ENCODE data around the gene SOCS3.
"Not testable (repeated sequence)": the region's sequence is repeated elsewhere in the genome, so short reads cannot be mapped to it uniquely, and the experiment has no call there.

Gene SOCS3

DNA sequence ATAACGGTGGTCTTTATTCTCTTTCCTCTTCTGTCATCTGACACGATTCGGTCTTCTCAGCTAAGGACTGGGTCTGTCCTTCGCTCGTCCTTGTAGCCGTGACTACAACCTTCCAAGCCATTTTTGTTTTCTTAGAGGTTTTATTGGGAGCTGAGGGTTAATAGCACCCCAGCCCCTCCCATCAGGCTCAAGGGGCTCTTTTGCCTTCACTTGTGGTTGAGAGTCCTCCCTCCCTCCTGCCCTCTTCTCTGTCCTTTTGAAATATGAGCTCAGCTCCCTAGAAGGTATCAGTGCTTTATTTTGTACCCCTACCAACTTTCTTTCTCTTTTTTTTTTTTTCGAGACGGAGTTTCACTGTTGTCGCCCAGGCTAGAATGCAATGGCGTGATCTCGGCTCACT, 24.7 kb downstream of the SOCS3 start:
- in situ Hi-C loops (cut with MboI; ENCODE audit: low sequenced_read_pairs) = no loop called here

DNA sequence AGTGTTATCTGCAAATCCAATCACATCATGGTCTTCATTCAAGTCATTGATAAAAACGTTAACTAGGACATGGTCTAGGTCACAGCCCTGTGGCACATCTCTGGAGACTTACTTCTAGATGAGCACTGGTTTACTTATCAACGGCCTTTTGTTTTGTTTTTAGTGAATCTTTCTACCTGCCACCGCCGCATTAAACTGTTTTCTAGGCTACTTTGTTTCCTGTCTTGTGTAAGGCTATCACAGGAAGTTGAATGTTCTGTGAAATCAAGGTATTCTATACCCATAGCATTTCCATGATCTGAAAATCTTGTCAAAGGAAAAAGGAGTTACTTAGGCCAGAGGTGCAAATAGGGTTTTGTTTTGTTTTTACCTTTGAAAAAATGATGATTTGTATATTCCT, 26.9 kb downstream of the SOCS3 start:
- in situ Hi-C loops (cut with MboI; ENCODE audit: low sequenced_read_pairs) = no loop called here

DNA sequence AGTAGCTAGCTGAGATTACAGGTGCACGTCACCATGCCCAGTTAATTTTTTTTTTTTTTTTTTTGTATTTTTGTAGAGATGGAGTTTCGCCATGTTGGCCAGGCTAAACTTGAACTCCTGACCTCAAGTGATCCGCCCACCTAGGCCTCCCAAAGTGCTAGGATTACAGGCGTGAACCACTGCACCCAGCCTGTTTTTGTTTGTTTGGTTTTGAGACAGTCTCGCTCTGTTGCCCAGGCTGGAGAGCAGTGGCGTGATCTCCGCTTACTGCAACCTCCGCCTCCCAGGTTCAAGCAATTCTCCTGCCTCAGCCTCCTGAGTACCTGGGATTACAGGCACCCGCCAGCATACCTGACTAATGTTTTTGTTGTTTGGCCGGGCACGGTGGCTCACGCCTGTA, 28.5 kb downstream of the SOCS3 start:
- in situ Hi-C loops (cut with MboI; ENCODE audit: low sequenced_read_pairs) = not testable (repeated sequence)

DNA sequence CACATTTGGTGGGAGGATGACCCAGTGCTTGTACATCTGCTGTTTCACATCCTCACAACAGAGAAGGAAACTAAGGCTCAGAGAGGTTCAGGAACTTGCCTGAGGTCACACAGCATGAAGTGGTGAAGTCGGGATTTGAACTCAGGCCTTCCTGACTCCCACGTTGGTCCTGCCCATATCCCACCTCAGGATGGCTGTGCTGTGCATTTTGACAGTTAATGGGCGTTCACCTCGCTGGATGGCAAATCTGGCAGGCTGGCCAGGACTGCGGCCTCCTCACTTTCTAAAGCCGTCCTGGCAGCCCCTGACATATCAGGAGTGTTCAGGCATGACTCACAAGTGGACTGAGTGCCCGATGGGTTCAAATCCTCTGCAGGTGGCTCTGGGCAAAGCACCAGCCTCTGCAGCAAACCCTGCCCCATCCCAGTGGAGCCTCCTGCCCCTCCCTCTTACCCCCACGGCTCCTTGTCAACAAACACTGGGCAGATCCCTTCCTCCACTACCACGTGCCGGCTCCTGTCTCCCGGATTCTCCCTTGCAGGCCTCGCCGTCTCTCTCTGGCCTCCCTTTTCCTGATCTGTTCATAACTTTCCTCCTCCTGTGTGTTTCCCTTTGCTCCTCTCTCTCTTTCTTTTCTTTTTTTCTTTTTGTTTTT, 29.2 kb downstream of the SOCS3 start:
- in situ Hi-C loops (cut with MboI; ENCODE audit: low sequenced_read_pairs) = no loop called here

DNA sequence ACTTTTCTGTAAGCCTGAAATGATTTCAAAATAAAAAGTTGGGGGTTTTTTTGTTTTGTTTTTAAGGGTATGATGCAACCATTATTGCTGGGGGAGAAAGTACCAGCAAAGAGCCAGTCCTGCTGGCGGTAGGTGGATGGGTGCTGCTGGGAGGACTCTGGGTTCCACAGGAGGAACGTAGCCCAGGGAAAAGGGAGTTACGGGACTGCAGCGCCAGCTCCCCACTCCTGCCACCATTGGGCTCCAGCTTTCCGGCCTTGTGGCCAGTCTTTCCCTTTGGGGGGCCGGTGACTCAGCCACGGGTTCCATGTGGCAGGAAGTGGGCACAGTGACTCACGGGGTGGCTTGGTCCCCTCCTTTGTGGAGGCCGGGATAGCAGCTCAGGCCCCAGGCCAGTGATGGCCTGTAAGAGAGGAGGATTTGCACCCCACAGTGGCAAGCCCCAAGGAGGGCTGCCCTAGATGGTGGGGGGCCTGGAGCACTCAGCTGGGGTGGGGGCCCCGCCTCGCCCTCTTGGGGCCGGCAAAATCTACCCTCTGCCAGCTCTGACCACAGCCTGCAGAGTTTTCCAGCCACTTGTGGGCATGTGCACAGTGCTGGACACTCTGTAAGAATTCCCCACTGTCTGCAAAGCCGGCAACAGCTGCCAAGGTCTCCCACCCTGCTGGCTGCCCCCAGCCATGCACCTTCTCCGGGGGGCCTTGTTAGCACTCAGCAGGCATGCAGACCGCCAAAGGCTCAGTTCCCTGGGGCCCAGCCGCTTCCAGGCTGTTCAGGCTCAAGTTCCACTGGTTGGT, 30.4 kb downstream of the SOCS3 start:
- in situ Hi-C loops (cut with MboI; ENCODE audit: low sequenced_read_pairs) = no loop called here

DNA sequence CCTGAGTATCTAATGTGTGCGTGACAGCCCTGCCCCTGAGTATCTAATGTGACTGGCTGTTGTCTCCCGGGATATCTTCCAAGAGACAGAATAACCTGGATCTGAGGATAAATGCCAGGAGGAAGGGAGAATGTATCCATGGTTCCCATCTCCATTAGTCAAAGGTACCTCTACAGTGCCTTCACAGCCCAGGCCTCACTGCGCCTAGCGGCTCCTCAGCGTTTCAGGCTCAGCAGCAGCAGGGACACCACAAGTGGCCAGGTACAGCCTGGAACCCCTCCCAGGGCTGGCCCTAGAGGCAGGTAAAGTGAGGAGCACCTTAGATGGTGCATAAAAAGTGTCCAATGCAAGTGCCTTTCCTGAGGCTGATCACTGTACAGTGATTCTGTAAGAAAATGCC, 32.0 kb downstream of the SOCS3 start:
- in situ Hi-C loops (cut with MboI; ENCODE audit: low sequenced_read_pairs) = no loop called here

DNA sequence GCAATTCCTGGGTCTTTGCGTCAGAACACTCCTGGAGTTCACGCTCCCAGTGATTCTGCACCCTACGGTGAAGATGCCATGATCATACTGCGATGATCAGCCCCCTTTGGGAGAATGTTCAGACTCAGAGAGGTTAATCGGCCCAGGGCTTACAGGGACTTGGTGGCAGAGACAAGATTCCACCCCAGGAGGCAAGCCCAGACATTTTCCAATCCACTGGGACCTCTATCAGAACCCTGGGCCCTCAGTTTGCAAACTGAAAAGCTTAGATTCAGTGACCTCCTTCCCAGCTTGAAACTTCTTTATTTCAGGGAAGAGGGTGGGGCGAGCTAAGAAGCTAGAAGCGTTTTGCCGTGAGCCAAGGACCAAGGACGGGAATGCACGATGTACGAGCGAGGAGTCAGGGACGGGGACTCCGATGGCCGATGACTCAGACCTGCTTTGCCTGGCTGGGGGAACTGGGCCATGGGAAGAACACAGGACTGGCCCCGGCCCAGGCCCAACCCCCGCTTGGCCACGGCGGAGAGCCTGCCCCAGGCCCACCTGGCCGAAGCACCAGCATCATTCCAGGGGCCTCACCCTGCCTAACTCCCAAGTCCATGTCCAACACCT, 34.7 kb downstream of the SOCS3 start:
- in situ Hi-C loops (cut with MboI; ENCODE audit: low sequenced_read_pairs) = no loop called here

DNA sequence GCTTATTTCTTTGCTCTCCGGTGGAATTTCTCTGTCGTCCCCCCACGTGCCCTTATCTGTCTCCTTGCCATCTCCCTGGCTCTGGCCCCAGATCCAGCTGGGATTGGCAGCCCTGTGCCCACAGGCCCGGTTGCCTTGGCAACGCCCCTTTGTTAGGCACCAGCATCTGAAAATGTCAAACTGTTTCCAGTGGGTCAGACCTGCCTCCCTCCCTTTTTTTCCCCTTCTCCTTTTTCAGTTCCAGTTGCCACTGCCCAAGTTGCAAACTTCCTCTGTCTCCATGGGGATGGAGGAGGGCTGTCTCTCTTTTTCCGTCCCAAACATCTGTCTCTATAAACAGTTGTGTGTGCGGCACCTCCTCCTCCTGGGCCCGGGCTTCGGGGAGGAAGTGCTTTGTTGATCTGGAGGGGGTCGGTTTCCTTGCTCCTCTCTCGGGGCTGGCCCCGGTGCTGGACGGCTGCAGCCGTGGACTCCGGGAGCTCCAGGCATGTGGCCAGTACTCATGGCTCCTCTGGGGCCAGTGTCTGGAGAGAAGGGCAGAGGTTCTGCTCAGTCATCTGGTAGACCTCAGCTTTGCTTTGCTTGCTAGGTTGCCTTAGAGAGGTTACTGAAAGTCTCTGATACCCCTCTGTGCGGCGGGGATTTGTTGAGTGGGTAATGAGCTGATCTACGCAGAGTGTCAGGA, 35.3 kb downstream of the SOCS3 start:
- in situ Hi-C loops (cut with MboI; ENCODE audit: low sequenced_read_pairs) = no loop called here

DNA sequence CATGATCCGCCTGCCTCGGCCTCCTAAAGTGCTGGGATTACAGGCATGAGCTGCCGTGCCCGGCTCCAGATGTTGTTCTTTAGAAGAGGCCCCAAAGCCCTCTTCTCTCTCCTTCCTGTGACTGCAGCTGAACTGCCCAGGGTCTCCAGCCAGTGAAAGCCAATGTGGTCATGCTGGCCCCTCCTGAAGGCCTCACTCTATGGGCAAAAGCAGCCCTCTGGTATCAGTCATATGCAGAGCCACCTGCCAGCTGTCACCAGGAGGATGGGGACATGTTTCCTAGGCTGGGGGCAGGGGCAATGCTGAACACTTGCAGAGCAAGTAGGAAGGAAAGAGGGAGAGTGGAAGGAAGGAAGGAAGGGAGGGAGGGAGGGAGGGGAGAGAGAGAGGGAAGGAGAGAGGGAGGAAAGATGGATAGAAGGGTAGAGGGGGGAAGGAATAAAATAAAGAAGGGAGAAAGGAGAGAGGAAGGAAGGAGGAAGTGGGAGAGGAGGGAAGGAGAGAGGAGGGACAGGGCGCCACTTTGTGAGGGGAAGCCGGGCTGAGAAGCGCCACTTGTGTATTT, 36.0 kb downstream of the SOCS3 start:
- in situ Hi-C loops (cut with MboI; ENCODE audit: low sequenced_read_pairs) = no loop called here

DNA sequence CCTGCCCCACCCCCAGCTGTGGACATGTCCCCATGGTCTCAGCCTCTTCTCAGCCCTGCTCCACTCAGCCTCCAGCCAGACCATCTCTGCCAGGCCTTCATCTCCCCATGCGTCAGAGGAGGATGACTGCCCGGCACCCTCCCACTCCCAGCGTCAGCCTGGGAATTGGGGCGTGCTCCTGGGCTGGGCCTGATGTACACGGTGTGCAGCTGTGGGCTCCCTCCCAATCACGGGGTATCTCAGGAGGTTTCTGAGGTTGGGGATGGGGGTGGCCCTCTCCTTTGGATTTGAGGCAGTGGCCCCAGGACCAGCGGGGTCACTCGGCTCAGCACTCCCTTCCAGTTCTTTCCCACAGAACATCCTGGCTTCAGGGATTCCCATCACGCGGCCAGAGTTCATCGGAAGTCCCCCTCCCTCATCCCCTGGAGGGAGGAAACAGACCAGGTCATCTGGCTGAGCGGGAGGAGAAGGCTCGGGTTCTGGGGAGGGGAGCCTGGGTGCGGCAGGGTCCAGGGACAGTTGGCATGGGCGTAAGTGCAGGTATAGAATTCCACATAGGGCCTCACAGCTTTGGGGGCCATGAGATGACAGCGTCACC, 36.9 kb downstream of the SOCS3 start:
- in situ Hi-C loops (cut with MboI; ENCODE audit: low sequenced_read_pairs) = no loop called here

DNA sequence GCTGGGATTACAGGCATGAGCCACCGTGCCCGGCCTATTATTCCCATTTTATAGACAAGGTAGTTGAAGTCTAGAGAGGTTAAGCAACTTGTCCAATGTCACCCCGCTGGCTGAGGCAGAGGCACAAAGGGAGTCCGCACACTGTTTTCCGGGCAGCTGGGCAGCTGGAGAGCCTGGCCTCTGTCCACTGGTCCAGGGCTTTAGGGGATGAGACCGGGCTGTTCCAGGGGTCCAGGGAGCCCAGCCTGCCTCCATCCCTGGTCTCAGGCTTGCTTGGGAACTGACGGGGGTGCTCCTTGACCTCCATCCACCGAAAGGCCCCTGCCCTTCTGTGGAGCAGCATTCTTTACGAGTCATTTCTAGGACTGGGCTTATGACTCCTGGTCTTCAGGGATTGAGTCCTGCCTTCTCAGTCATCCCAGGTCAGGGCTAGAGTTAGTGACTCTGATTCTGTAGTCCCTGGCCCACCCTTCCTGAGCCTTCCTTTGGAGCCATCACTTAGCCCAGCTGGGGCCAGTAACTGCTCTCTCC, 37.5 kb downstream of the SOCS3 start:
- in situ Hi-C loops (cut with MboI; ENCODE audit: low sequenced_read_pairs) = no loop called here

DNA sequence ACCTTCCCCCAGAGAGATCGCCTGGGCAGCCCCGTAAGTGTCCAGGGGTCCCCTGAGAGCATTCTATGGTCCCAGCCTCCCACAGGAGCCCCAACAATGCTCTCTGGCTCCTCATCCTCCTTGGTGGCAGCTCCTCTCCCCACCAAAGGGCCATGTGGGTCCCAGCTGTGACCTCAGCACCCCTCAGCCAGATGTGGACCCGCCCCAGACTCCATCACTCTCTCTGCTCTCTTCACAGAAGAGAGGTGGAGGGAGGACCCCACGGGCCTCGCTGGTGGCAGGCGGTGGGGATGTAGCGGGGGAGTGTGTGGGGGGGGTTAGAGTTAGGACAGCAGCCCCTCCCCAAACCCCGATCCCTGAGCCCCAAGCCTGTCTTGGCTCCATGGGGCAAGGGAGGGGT, 41.0 kb downstream of the SOCS3 start:
- in situ Hi-C loops (cut with MboI; ENCODE audit: low sequenced_read_pairs) = no loop called here

DNA sequence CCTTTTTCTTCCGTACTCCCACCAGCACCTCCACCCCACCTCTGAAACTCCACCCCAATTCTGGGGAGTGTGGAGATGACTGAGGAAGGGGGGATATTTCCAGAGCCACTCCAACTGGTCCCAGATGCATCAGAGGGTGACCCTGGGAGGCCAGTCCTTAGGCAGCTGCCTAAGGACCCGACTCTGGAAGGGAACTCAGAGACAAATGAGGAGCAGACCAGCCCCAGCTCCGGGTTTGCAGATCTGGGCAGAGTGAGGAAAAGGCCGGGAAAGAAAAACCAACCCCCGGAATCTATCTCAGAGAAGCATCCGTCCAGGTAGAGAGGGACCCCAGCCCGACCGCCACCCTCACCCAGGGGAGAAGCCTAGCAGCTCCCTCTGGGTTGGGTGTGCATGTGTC, 41.5 kb downstream of the SOCS3 start:
- in situ Hi-C loops (cut with MboI; ENCODE audit: low sequenced_read_pairs) = no loop called here

DNA sequence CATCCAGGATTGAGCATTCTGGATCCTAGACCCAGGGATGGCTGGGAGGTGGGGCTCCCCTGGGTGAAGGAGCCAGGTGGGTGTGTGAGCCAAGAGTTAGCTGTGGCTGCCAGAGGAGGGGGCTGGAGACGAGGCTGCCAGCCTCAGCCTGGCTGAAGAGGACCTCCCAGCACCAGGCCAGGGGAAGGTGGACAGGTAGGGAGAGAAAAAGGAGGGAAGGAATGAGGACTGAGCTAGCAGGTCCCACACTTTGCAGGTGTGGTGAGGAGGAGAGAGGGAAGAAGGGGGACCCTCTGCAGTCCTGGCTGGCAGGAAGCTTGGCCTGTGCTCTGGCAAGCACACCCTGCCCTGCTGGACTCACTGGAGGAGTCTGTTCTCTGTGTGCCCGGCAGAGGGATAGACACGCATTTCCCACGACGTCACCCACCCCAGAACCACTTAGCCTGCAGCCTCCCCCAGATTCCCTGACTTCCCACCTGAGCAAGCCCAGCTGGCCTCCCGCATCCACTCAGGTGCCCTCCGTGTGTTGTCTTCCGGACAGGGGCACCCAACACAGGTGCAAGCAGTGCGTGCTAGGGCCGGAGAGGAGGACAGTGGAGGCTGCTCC, 42.0 kb downstream of the SOCS3 start:
- in situ Hi-C loops (cut with MboI; ENCODE audit: low sequenced_read_pairs) = no loop called here

DNA sequence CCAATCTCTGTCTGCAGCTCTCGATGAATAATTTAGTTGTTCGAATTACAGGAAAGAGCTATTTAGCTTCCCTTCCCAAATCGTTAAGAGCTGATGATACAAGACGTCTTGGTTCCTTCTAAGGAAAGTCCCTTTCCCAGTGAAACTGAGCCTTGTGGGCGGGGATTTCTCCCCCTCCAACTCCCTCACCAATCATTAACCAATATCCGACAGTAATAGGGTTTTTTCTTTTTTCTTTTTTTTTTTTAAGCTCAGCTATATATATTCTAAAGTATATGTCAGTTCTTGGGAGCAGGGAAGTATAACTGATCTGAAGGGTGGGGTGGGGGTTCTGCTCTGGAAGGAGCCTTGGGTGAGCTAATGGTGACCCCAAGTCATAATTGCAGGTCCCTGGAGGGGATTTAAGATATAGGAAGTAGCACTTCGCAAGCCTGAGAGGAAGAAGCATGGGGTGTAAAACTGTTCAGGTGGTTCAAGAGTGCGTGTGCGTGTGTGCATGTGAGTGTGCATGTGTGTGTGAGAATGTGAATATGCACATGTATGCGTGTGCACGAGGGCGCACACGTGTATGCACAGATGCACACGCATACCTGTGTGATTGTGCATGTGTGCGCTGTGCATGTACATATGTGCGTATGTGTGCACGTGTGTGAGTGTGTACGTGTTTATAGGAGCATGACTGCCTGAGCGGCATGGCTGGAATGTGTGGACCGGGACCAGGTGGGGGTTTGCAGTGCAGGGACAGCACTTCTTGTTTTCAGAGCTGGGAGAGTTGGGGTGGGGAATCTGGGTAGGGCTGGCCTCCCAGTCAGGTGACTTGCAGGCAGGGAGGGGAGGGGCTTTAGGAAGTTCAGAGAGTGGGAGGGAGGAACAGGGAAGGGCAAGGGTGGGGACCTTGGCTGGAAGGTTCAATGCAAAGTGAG, 42.7 kb downstream of the SOCS3 start:
- in situ Hi-C loops (cut with MboI; ENCODE audit: low sequenced_read_pairs) = no loop called here

DNA sequence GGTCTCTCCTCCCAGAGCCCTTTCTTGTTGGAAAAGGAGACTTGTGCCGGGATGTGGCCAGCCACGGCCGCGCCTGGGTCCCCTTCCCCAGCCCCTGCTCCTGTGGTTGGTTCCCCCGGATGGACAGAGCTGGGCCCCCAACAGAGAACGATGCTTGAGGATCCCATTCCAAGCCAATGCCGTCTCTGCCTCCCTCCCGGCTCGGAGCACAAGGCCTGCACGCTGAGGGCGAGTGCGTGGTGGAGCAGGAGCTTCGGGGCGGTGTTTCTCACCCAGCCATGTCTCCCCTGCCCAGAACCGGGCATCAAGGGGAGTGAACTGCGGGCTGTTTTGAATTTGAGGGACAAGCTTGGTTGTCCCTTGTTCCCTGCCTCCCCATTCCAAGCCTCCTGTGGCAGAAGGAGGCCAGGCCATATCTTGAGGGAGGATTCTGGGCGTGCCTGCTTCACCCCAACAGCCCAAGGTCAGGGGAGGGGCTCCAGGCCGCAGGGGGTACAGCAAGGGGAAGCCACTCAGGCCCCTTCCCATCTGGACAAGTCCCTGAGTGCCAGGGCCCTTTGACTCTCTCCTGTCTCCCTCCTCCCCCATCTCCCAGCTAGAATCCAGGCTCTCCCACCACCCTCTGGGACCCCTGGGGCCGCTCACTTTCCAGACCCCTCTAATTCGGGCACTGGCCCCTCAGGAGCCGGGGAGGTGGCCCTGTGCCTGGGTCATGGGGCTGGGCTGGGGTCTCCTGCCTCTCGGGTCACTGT, 43.6 kb downstream of the SOCS3 start:
- in situ Hi-C loops (cut with MboI; ENCODE audit: low sequenced_read_pairs) = no loop called here

DNA sequence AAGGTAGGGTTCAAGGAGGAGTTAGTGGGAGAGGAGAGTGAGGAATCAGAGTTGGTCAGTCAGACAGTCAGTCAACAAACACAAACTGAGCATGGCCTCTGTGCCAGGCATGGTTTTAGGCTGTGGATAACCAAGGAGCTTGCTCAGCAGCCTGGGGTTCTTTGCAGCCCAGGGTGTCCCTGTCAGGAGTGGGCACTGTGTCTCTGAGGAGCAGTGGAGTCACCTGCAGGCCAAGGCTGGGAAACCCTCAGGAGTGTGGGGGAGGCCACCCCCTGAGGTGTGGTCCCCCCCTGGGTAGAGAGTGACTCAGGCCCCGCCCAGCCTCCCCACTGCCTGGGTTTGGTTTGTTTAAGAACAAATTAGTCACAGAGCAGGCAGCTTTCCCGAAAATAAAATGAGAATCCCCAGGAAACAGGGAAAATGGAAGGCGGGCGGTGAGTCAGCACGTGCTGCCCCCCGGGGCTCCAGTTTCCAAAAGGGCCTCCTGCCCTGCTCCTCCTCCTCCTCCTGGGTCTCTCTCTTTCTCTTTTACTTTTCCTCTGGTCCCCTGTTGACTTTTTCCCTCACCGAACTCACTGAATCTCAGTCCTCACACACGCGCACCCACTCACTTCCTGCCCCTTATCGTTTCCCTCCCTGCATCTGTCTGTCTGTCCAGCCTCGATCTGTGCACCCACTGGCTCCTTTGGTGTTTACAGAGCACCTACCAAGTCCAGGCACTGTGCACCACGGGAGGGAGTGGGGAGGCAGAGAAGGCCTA, 44.3 kb downstream of the SOCS3 start:
- in situ Hi-C loops (cut with MboI; ENCODE audit: low sequenced_read_pairs) = no loop called here
